Measurements from ENCODE around the gene DSC1. TPM values are rescaled to one million over a fixed set of nuclear protein-coding genes. Genes with fewer than 3 reads are reported as not detected.

The DSC1 gene
- total and polyA plus RNA-seq, 2 of the 4 experiments (the other 2 are of a cell fraction) = not detected

Other genes with a start within 250 kb of the DSC1 start
- under 0.01 TPM in 2 replicates for gene DSC3, start 120.1 kb downstream of the DSC1 start, total RNA-seq (2012; rRNA removed)
- 0.01 and 0.09 TPM in 2 replicates for gene DSC3, start 120.1 kb downstream of the DSC1 start, polyA plus RNA-seq (2012; rRNA removed)
- not detected in 2 replicates for gene DSC2, start 60.4 kb downstream of the DSC1 start, total RNA-seq (2012; rRNA removed)
- gene DSC2, start 60.4 kb downstream of the DSC1 start, polyA plus RNA-seq (2012; rRNA removed) = not detected in 2 replicates
- not detected in 2 replicates for gene DSG1, start 155.3 kb upstream of the DSC1 start, total RNA-seq (2012; rRNA removed)
- gene DSG1, start 155.3 kb upstream of the DSC1 start, polyA plus RNA-seq (2012; rRNA removed) = not detected in 2 replicates
- not detected in 2 replicates for gene DSG4, start 213.9 kb upstream of the DSC1 start, total RNA-seq (2012; rRNA removed)
- not detected in 2 replicates for gene DSG4, start 213.9 kb upstream of the DSC1 start, polyA plus RNA-seq (2012; rRNA removed)